ENCODE results near the gene PLCG2.

DNA sequence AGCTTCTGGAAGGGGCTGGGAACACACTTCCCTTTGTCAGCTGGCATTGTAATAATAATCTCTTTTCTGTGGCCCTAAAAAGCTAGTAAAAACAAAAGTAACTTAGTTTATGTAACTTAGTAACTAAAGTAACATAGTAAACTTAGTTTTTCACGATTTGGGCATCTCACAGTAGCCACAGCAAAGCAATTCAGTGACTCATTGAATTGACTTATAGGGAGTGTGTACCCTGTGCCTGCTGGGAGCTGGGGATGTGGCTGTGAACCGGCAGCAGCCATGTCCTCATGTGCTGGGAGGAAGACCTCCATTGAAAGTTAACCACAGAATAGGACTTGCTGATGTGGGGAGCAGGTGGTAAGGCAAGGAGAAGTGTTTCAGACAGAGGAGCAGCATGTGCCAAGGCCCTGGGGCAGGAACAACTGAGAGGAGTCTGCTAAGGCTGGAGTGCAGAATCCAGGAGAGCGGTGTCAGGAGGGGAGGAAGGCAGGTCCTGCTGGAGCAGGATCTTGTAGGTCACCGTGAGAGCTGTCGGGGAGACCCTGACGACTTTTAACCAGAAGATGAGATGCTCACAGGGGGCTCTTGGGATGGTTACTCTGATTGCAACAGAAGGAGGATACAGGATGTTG is 112.8 kb downstream of the PLCG2 start:
- TF ChIP-seq, protein P1, sequence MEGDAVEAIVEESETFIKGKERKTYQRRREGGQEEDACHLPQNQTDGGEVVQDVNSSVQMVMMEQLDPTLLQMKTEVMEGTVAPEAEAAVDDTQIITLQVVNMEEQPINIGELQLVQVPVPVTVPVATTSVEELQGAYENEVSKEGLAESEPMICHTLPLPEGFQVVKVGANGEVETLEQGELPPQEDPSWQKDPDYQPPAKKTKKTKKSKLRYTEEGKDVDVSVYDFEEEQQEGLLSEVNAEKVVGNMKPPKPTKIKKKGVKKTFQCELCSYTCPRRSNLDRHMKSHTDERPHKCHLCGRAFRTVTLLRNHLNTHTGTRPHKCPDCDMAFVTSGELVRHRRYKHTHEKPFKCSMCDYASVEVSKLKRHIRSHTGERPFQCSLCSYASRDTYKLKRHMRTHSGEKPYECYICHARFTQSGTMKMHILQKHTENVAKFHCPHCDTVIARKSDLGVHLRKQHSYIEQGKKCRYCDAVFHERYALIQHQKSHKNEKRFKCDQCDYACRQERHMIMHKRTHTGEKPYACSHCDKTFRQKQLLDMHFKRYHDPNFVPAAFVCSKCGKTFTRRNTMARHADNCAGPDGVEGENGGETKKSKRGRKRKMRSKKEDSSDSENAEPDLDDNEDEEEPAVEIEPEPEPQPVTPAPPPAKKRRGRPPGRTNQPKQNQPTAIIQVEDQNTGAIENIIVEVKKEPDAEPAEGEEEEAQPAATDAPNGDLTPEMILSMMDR (IDR thresholded peaks at IDR 0.05; ENCODE audit: low read depth, low read length) = no peak
- TF ChIP-seq POLR2A (IDR thresholded peaks at IDR 0.05; ENCODE audit: extremely low read depth, insufficient read length) (no peak), MYC (IDR thresholded peaks at IDR 0.05; ENCODE audit: low read depth, low read length) (no peak)

Measured in NB4 (cell line).